ENCODE results near the gene ABCA6. TPM values are rescaled to one million over a fixed set of nuclear protein-coding genes. Genes with fewer than 3 reads are reported as not detected.

The ABCA6 gene
- total and polyA plus RNA-seq, 10 of the 15 experiments (the other 5 are each of a cell fraction or from before 2014, with no cell fraction given): 6.8 to 36.9 (median 12.6) TPM

DNA sequence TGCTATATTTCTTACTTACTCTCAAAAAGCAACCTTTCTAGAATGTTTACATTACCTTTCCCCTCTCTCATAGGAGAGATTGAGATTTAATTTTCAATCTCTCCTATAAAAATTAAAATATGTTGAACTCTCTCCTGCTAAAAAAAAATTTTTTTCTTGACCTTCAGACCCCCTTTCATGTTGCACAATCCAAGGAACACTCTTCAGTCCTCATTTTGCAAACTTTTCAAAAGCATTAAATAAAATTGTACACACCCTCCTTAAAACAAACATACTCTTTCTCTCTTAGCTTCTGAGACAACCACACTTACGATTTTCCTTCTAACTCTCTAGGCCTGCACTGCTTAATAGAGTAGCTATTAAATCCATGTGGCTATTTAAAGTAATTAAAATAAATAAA lies 8.6 kb upstream of the ABCA6 start (continued):
- TF ChIP-seq KLF5 (IDR thresholded peaks at IDR 0.05; ENCODE audit: partially characterized antibody): no peak

- WGBS (ENCODE audit: insufficient coverage, insufficient replicate concordance, low lambda C conversion rate, missing lambda C conversion rate): 56% methylated on average over 2 of the region's 2 CpGs
- SMC1A ChIA-PET (ENCODE audit: uncharacterized antibody, unreplicated experiment): no interaction called here
Observed at GRCh38 chr17:69147460-69147859, 5.8 kb upstream of the ABCA6 start.

More at GRCh38 chr17:69147460-69147859, 5.8 kb upstream of the ABCA6 start:
- no peak for ATAC-seq
- H3K9ac ChIP-seq (ENCODE audit: control insufficient read depth, insufficient read depth, low read length): no peak overlapping the region
- TF ChIP-seq ZNF24 (IDR thresholded peaks at IDR 0.05): no peak
- no peak for TF ChIP-seq BRCA1 (IDR thresholded peaks at IDR 0.05; ENCODE audit: low read depth, low read length)
- TF ChIP-seq CEBPB (IDR thresholded peaks at IDR 0.05; ENCODE audit: borderline replicate concordance in 1 of 2, low read depth in 2 of 2, low read length in 2 of 2): no peak
- no peak for TF ChIP-seq CREB1 (IDR thresholded peaks at IDR 0.05; ENCODE audit: low read depth)
- TF ChIP-seq, protein P1, sequence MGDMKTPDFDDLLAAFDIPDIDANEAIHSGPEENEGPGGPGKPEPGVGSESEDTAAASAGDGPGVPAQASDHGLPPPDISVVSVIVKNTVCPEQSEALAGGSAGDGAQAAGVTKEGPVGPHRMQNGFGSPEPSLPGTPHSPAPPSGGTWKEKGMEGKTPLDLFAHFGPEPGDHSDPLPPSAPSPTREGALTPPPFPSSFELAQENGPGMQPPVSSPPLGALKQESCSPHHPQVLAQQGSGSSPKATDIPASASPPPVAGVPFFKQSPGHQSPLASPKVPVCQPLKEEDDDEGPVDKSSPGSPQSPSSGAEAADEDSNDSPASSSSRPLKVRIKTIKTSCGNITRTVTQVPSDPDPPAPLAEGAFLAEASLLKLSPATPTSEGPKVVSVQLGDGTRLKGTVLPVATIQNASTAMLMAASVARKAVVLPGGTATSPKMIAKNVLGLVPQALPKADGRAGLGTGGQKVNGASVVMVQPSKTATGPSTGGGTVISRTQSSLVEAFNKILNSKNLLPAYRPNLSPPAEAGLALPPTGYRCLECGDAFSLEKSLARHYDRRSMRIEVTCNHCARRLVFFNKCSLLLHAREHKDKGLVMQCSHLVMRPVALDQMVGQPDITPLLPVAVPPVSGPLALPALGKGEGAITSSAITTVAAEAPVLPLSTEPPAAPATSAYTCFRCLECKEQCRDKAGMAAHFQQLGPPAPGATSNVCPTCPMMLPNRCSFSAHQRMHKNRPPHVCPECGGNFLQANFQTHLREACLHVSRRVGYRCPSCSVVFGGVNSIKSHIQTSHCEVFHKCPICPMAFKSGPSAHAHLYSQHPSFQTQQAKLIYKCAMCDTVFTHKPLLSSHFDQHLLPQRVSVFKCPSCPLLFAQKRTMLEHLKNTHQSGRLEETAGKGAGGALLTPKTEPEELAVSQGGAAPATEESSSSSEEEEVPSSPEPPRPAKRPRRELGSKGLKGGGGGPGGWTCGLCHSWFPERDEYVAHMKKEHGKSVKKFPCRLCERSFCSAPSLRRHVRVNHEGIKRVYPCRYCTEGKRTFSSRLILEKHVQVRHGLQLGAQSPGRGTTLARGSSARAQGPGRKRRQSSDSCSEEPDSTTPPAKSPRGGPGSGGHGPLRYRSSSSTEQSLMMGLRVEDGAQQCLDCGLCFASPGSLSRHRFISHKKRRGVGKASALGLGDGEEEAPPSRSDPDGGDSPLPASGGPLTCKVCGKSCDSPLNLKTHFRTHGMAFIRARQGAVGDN (IDR thresholded peaks at IDR 0.05): no peak
- TF ChIP-seq NFXL1 (IDR thresholded peaks at IDR 0.05; ENCODE audit: borderline replicate concordance): no peak
- no peak for TF ChIP-seq NRF1 (conservative IDR thresholded peaks at IDR 0.05; ENCODE audit: low read depth, low read length)
- TF ChIP-seq ZNF217 (IDR thresholded peaks at IDR 0.05): no peak
- no peak for TF ChIP-seq ZZZ3 (IDR thresholded peaks at IDR 0.05; ENCODE audit: control insufficient read depth, insufficient read length, low read depth)
- no peak for TF ChIP-seq YY1 (IDR thresholded peaks at IDR 0.05; ENCODE audit: low read depth, low read length)
- no peak for TF ChIP-seq ATF3 (IDR thresholded peaks at IDR 0.05; ENCODE audit: borderline replicate concordance, extremely low read depth, low read depth, low read length)
- TF ChIP-seq POLR2A (IDR thresholded peaks at IDR 0.05; ENCODE audit: low read depth, low read length): no peak
- no peak for TF ChIP-seq EP300 (IDR thresholded peaks at IDR 0.05; ENCODE audit: borderline replicate concordance in 1 of 2, control insufficient read depth in 1 of 2, low read depth in 2 of 2, low read length in 2 of 2)
- TF ChIP-seq, protein P2, sequence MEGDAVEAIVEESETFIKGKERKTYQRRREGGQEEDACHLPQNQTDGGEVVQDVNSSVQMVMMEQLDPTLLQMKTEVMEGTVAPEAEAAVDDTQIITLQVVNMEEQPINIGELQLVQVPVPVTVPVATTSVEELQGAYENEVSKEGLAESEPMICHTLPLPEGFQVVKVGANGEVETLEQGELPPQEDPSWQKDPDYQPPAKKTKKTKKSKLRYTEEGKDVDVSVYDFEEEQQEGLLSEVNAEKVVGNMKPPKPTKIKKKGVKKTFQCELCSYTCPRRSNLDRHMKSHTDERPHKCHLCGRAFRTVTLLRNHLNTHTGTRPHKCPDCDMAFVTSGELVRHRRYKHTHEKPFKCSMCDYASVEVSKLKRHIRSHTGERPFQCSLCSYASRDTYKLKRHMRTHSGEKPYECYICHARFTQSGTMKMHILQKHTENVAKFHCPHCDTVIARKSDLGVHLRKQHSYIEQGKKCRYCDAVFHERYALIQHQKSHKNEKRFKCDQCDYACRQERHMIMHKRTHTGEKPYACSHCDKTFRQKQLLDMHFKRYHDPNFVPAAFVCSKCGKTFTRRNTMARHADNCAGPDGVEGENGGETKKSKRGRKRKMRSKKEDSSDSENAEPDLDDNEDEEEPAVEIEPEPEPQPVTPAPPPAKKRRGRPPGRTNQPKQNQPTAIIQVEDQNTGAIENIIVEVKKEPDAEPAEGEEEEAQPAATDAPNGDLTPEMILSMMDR (IDR thresholded peaks at IDR 0.05 in 2 of 3, conservative IDR thresholded peaks at IDR 0.05 in 1 of 3; ENCODE audit: control insufficient read depth in 2 of 3, extremely low read depth in 1 of 3, insufficient read depth in 1 of 3, low read depth in 3 of 3, low read length in 3 of 3): no peak
- no peak overlapping the region for H2AFZ ChIP-seq (ENCODE audit: control insufficient read depth, low read depth, low read length)
- no peak overlapping the region for H3K4me2 ChIP-seq (ENCODE audit: control insufficient read depth, insufficient read depth)
- RAD21 ChIA-PET (ENCODE audit: unreplicated experiment): no interaction called here
- in situ Hi-C loops (cut with MboI): no loop called here
- POLR2A ChIA-PET: no interaction called here
- H3K27ac ChIP-seq (ENCODE audit: control insufficient read depth, insufficient read depth): no peak overlapping the region
- no peak for FAIRE-seq
- no TSS peak for BruUV-seq (replicated peaks)
- no peaks in the 10 kb centered on the region; a peak in 1 of 4 replicates for H3K36me3 ChIP-seq (ENCODE audit: control insufficient read depth in 2 of 2, insufficient read depth in 2 of 2, low read length in 1 of 2)
- intact Hi-C loops (cut with micrococcal nuclease; ENCODE audit: unreplicated experiment): no loop called here
- H4K20me1 ChIP-seq (ENCODE audit: control insufficient read depth, insufficient read depth): no peaks in the 10 kb centered on the region
- CTCF ChIA-PET: no interaction called here
- H3K79me2 ChIP-seq (ENCODE audit: control insufficient read depth, insufficient read depth, low read length): no peaks in the 10 kb centered on the region
- H3K4me3 ChIP-seq: no peak overlapping the region
- no peaks in the 10 kb centered on the region for H3K27me3 ChIP-seq (replicated peaks in 1 of 2; ENCODE audit: control insufficient read depth in 2 of 2, insufficient read depth in 2 of 2, low read length in 1 of 2)
- H3K4me1 ChIP-seq (ENCODE audit: control insufficient read depth, insufficient read depth, low read length): no peaks in the 10 kb centered on the region
- no peaks in the 10 kb centered on the region for H3K9me3 ChIP-seq (replicated peaks; ENCODE audit: control insufficient read depth, insufficient read depth, low read length)
- DNase-seq (ENCODE audit: low read depth, low spot score): no peak
